Measurements from ENCODE around the gene NGF.

The NGF gene

GRCh38 chr1:115252585-115252984 is 85.5 kb downstream of the NGF start:
- DNase-seq (ENCODE audit: low read depth, low spot score) = no peak
- H3K4me3 ChIP-seq (ENCODE audit: low read length) = no peak overlapping the region

GRCh38 chr1:115251856-115252255 is 86.2 kb downstream of the NGF start:
- no peak for DNase-seq (ENCODE audit: low read depth, low spot score)
- H3K4me3 ChIP-seq (ENCODE audit: low read length) = no peak overlapping the region

GRCh38 chr1:115251340-115251748 is 86.7 kb downstream of the NGF start:
- DNase-seq (ENCODE audit: low read depth, low spot score) = no peak
- no peak overlapping the region for H3K4me3 ChIP-seq (ENCODE audit: low read length)

GRCh38 chr1:115246526-115246925 is 91.5 kb downstream of the NGF start:
- DNase-seq (ENCODE audit: low read depth, low spot score) = no peak
- H3K4me3 ChIP-seq (ENCODE audit: low read length) = no peak overlapping the region

GRCh38 chr1:115245227-115245626 is 92.8 kb downstream of the NGF start:
- DNase-seq (ENCODE audit: low read depth, low spot score) = no peak
- no peak overlapping the region for H3K4me3 ChIP-seq (ENCODE audit: low read length)

GRCh38 chr1:115242543-115242942 is 95.5 kb downstream of the NGF start:
- no peak for DNase-seq (ENCODE audit: low read depth, low spot score)
- no peak overlapping the region for H3K4me3 ChIP-seq (ENCODE audit: low read length)

GRCh38 chr1:115241309-115241708 is 96.7 kb downstream of the NGF start:
- H3K4me3 ChIP-seq (ENCODE audit: low read length) = no peak overlapping the region
- no peak for DNase-seq (ENCODE audit: low read depth, low spot score)

GRCh38 chr1:115240297-115240696 is 97.8 kb downstream of the NGF start:
- no peak overlapping the region for H3K4me3 ChIP-seq (ENCODE audit: low read length)
- DNase-seq (ENCODE audit: low read depth, low spot score) = no peak

GRCh38 chr1:115239426-115239825 is 98.6 kb downstream of the NGF start:
- H3K4me3 ChIP-seq (ENCODE audit: low read length) = no peak overlapping the region
- no peak for DNase-seq (ENCODE audit: low read depth, low spot score)

- DNase-seq (ENCODE audit: low read depth, low spot score) = no peak
- H3K4me3 ChIP-seq (ENCODE audit: low read length) = no peak overlapping the region
Measured at GRCh38 chr1:115239148-115239422, 99.0 kb downstream of the NGF start.

GRCh38 chr1:115238336-115239147 is 99.5 kb downstream of the NGF start:
- H3K4me3 ChIP-seq (ENCODE audit: low read length) = no peak overlapping the region
- no peak for DNase-seq (ENCODE audit: low read depth, low spot score)

- DNase-seq (ENCODE audit: low read depth, low spot score) = no peak
Measured at GRCh38 chr1:115237507-115237906, 100.5 kb downstream of the NGF start.

GRCh38 chr1:115237023-115237422 is 101.0 kb downstream of the NGF start:
- no peak for DNase-seq (ENCODE audit: low read depth, low spot score)
- no peak overlapping the region for H3K4me3 ChIP-seq (ENCODE audit: low read length)

More at GRCh38 chr1:115237507-115237906, 100.5 kb downstream of the NGF start:
- H3K4me3 ChIP-seq (ENCODE audit: low read length) = no peak overlapping the region
